Liver (tissue), 3 donors: ENCODE results near the gene ERBB3.
"Not testable (repeated sequence)": the region's sequence is repeated elsewhere in the genome, so short reads cannot be mapped to it uniquely, and the experiment has no call there.

Experiments
- EGR1 ChIP-seq, 2 donors: IDR thresholded peaks; 2 replicates each; pipeline ENCODE4 v1.6.1; 2016 to 2018; ENCODE audit warnings: antibody characterized with exemption in 2 of 2, low read depth in 2 of 2
- RAD21 ChIP-seq, 2 donors: IDR thresholded peaks; 2 replicates each; pipeline ENCODE4 v1.6.1; 2016; ENCODE audit warnings: antibody characterized with exemption in 2 of 2, mild to moderate bottlenecking in 2 of 2
- SP1 ChIP-seq: IDR thresholded peaks from 2 replicates; pipeline ENCODE4 v1.6.1; 2018; ENCODE audit warnings: antibody characterized with exemption, mild to moderate bottlenecking
- YY1 ChIP-seq: IDR thresholded peaks from 2 replicates; pipeline ENCODE4 v1.6.1; 2016; ENCODE audit warnings: antibody characterized with exemption, mild to moderate bottlenecking
- TF ChIP-seq, protein P1 (sequence below): fragments of 150-350 bp; IDR thresholded peaks from 2 replicates; pipeline ENCODE4 v1.5.1; 2017; ENCODE audit warnings: improper control_type of control experiment, low read depth, low read length; ENCODE audit not compliant: missing input control
- TF ChIP-seq, protein P2 (sequence below): IDR thresholded peaks from 2 replicates; pipeline ENCODE4 v1.6.1; 2016; ENCODE audit warnings: antibody characterized with exemption
- TF ChIP-seq, protein P3 (sequence below): IDR thresholded peaks from 2 replicates; pipeline ENCODE4 v1.6.1; 2016; ENCODE audit warnings: antibody characterized with exemption
- TF ChIP-seq, protein P4 (sequence below): IDR thresholded peaks from 2 replicates; pipeline ENCODE4 v1.6.1; 2016; ENCODE audit warnings: antibody characterized with exemption, mild to moderate bottlenecking
- donor health status: healthy.
- donor health status: healthy.

DNA sequence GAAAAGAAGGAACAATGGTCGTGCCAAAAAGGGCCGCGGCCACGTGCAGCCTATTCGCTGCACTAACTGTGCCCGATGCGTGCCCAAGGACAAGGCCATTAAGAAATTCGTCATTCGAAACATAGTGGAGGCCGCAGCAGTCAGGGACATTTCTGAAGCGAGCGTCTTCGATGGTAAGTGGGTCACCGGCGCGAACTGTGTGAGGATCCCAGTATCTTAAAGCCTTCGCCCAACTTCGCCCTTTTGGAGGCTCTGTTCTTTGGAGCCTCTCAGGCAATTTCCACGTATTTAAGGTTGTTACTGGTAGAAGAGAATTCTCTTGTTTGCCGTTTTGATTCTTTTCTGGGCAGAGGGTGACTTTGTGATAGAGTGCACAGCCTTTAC, 37.5 kb upstream of the ERBB3 start:
- TF ChIP-seq, protein P1, sequence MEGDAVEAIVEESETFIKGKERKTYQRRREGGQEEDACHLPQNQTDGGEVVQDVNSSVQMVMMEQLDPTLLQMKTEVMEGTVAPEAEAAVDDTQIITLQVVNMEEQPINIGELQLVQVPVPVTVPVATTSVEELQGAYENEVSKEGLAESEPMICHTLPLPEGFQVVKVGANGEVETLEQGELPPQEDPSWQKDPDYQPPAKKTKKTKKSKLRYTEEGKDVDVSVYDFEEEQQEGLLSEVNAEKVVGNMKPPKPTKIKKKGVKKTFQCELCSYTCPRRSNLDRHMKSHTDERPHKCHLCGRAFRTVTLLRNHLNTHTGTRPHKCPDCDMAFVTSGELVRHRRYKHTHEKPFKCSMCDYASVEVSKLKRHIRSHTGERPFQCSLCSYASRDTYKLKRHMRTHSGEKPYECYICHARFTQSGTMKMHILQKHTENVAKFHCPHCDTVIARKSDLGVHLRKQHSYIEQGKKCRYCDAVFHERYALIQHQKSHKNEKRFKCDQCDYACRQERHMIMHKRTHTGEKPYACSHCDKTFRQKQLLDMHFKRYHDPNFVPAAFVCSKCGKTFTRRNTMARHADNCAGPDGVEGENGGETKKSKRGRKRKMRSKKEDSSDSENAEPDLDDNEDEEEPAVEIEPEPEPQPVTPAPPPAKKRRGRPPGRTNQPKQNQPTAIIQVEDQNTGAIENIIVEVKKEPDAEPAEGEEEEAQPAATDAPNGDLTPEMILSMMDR, result not testable (repeated sequence)
- TF ChIP-seq YY1; SP1; EGR1 (IDR thresholded peaks at IDR 0.05; ENCODE audit: low read depth in 2 of 2); RAD21 (IDR thresholded peaks at IDR 0.05): not testable (repeated sequence)
- TF ChIP-seq, protein P2, sequence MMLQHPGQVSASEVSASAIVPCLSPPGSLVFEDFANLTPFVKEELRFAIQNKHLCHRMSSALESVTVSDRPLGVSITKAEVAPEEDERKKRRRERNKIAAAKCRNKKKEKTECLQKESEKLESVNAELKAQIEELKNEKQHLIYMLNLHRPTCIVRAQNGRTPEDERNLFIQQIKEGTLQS, result not testable (repeated sequence)
- TF ChIP-seq, protein P3, sequence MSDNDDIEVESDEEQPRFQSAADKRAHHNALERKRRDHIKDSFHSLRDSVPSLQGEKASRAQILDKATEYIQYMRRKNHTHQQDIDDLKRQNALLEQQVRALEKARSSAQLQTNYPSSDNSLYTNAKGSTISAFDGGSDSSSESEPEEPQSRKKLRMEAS, result not testable (repeated sequence)
- TF ChIP-seq, protein P4, sequence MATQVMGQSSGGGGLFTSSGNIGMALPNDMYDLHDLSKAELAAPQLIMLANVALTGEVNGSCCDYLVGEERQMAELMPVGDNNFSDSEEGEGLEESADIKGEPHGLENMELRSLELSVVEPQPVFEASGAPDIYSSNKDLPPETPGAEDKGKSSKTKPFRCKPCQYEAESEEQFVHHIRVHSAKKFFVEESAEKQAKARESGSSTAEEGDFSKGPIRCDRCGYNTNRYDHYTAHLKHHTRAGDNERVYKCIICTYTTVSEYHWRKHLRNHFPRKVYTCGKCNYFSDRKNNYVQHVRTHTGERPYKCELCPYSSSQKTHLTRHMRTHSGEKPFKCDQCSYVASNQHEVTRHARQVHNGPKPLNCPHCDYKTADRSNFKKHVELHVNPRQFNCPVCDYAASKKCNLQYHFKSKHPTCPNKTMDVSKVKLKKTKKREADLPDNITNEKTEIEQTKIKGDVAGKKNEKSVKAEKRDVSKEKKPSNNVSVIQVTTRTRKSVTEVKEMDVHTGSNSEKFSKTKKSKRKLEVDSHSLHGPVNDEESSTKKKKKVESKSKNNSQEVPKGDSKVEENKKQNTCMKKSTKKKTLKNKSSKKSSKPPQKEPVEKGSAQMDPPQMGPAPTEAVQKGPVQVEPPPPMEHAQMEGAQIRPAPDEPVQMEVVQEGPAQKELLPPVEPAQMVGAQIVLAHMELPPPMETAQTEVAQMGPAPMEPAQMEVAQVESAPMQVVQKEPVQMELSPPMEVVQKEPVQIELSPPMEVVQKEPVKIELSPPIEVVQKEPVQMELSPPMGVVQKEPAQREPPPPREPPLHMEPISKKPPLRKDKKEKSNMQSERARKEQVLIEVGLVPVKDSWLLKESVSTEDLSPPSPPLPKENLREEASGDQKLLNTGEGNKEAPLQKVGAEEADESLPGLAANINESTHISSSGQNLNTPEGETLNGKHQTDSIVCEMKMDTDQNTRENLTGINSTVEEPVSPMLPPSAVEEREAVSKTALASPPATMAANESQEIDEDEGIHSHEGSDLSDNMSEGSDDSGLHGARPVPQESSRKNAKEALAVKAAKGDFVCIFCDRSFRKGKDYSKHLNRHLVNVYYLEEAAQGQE, result not testable (repeated sequence)
